K562 (cell line): ENCODE results near the gene NOL11. TPM values are rescaled to one million over a fixed set of nuclear protein-coding genes. Genes with fewer than 3 reads are reported as not detected.

ENCODE experiments used
- ASH1L ChIP-seq: fragments of 450-650 bp; IDR thresholded peaks from 2 replicates; pipeline ENCODE4 v1.6.1; 2018; ENCODE audit warnings: borderline replicate concordance, mild to moderate bottlenecking, low read depth; ENCODE audit not compliant: partially characterized antibody
- DDX20 ChIP-seq: fragments of 450-650 bp; IDR thresholded peaks from 2 replicates; pipeline ENCODE4 v1.6.1; 2016; ENCODE audit warnings: missing genetic modification characterization, low read depth, mild to moderate bottlenecking, missing compliant biosample characterization, moderate library complexity
- GATAD2A ChIP-seq: fragments of 450-650 bp; IDR thresholded peaks from 2 replicates; pipeline ENCODE4 v1.6.1; 2017
- HNRNPK ChIP-seq: fragments of 200-400 bp; formaldehyde crosslinking; IDR thresholded peaks from one replicate; pipeline ENCODE4 v1.6.1; 2018; ENCODE audit warnings: mild to moderate bottlenecking, low read depth, low read length; ENCODE audit not compliant: poor library complexity, severe bottlenecking
- MAFK ChIP-seq: IDR thresholded peaks from 2 replicates; pipeline ENCODE4 v1.6.1; 2011; ENCODE audit warnings: low read length, improper control_type of control experiment
- MECOM ChIP-seq: fragments of 250-450 bp; sonication (Bioruptor Pico); IDR thresholded peaks from 2 replicates; pipeline ENCODE4 v1.8.0; 2022; ENCODE audit warnings: inconsistent platforms
- NRF1 ChIP-seq, 2 experiments: fragments of 450-650 bp; IDR thresholded peaks in 1 of 2; conservative IDR thresholded peaks in 1 of 2; 2 replicates each; pipeline ENCODE4 v1.6.1; 2014; ENCODE audit warnings: mild to moderate bottlenecking in 2 of 2
- POLR2H ChIP-seq: IDR thresholded peaks from 2 replicates; pipeline ENCODE4 v1.6.1; 2016; ENCODE audit warnings: missing genetic modification characterization, low read depth, mild to moderate bottlenecking, control low read depth, missing compliant biosample characterization, moderate library complexity
- SMAD4 ChIP-seq: fragments of 250-450 bp; sonication (Bioruptor Pico); conservative IDR thresholded peaks from 2 replicates; pipeline ENCODE4 v1.8.0; 2021; ENCODE audit warnings: inconsistent platforms, mild to moderate bottlenecking, moderate library complexity
- SP2 ChIP-seq: IDR thresholded peaks from 2 replicates; pipeline ENCODE4 v1.6.1; 2011; ENCODE audit warnings: mild to moderate bottlenecking, low read depth, low read length, moderate library complexity; ENCODE audit not compliant: poor library complexity, severe bottlenecking; ENCODE audit errors: extremely low read depth
- U2AF1 ChIP-seq: fragments of 200-400 bp; formaldehyde crosslinking; optimal IDR thresholded peaks from 2 replicates; pipeline ENCODE3; 2017; ENCODE audit warnings: mild to moderate bottlenecking, low read depth, low read length, moderate library complexity
- ZC3H4 ChIP-seq: sonication (generic); formaldehyde crosslinking; IDR thresholded peaks from 2 replicates; pipeline ENCODE4 v1.9.0; 2021; ENCODE audit warnings: missing genetic modification reagents, borderline replicate concordance
- polyA plus RNA-seq, 8 experiments: library from polyadenylated mRNA; depleted of rRNA in 4 of 8; stranded (reverse) in 5 of 8; unstranded in 3 of 8; fragments of >200 nt; fragmentation: Nextera tagmentation in 2 of 8; fragmentation: Illumina TruSeq in 1 of 8; extraction: Ambion mirVana in 2 of 8; extraction: Trizol in 1 of 8; gene quantifications; 2 replicates each; pipeline versions ENCODE4 v1.2.1 to v1.2.3, GENCODE V29; 2011 to 2014; ENCODE audit warnings: inconsistent platforms in 1 of 8, missing spikeins in 1 of 8
- total RNA-seq, 7 experiments: library from RNA; depleted of rRNA in 6 of 7; stranded (reverse); fragments of >200 nt in 6 of 7; fragmentation: Illumina TruSeq in 2 of 7; extraction: Trizol in 2 of 7; gene quantifications; 2 replicates each; pipeline versions ENCODE4 v1.2.1 to v1.2.3, GENCODE V29; 2011 to 2021; ENCODE audit warnings: low replicate concordance in 1 of 7
- TF ChIP-seq, protein P1 (sequence below): fragments of 250-450 bp; sonication (Bioruptor Pico); IDR thresholded peaks from 2 replicates; pipeline ENCODE4 v1.4.0; 2020; ENCODE audit warnings: borderline replicate concordance
- TF ChIP-seq, protein P2 (sequence below): fragments of 200-400 bp; formaldehyde crosslinking; IDR thresholded peaks from 2 replicates; pipeline ENCODE4 v1.6.1; 2017; ENCODE audit warnings: mild to moderate bottlenecking, low read depth, low read length, moderate library complexity
- TF ChIP-seq, protein P3 (sequence below), 2 experiments: IDR thresholded peaks; 2 replicates each; pipeline ENCODE4 v1.6.1; 2012; ENCODE audit warnings: improper control_type of control experiment in 2 of 2, low read depth in 2 of 2, low read length in 2 of 2, borderline replicate concordance in 1 of 2
- TF ChIP-seq, protein P4 (sequence below), 3 experiments: fragments of 200-800 bp in 1 of 3; sonication (Bioruptor generic) in 1 of 3; sonication (generic) in 1 of 3; formaldehyde crosslinking in 1 of 3; IDR thresholded peaks; 2 replicates each; pipeline versions ENCODE4 v1.6.1 to v1.8.0; 2016 to 2022; ENCODE audit warnings: mild to moderate bottlenecking in 2 of 3, missing compliant biosample characterization in 2 of 3, missing genetic modification characterization in 2 of 3, missing genetic modification reagents in 1 of 3
- TF ChIP-seq, protein P5 (sequence below): sonication (generic); formaldehyde crosslinking; IDR thresholded peaks from 2 replicates; pipeline ENCODE4 v1.8.1; 2023; ENCODE audit warnings: mild to moderate bottlenecking, missing genetic modification reagents

Gene NOL11
- total and polyA plus RNA-seq, 9 of the 15 experiments (the other 6 are each of a cell fraction or from before 2014, with no cell fraction given): 61.1 to 175 (median 121) TPM

DNA sequence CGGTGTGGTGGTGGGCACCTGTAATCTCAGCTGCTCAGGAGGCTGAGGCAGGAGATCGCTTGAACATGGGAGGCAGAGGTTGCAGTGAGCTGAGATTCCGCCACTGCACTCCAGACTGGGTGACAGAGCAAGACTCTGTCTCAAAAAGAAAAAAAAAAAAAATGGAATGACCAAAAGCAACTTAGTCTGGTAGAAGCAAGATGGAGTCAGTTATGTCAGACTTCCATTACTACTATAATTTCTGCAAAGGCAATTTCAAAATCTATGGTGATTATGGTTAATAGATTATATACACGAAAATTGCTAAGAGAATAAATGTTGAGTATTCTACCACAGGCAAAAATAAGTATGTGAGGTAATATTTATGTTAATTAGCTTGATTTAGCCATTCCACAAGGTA, 32.3 kb downstream of the NOL11 start (continued):
- TF ChIP-seq, protein P1, sequence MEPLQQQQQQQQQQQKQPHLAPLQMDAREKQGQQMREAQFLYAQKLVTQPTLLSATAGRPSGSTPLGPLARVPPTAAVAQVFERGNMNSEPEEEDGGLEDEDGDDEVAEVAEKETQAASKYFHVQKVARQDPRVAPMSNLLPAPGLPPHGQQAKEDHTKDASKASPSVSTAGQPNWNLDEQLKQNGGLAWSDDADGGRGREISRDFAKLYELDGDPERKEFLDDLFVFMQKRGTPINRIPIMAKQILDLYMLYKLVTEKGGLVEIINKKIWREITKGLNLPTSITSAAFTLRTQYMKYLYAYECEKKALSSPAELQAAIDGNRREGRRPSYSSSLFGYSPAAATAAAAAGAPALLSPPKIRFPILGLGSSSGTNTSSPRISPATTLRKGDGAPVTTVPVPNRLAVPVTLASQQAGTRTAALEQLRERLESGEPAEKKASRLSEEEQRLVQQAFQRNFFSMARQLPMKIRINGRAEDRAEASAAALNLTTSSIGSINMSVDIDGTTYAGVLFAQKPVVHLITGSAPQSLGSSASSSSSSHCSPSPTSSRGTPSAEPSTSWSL: no peak
- TF ChIP-seq, protein P2, sequence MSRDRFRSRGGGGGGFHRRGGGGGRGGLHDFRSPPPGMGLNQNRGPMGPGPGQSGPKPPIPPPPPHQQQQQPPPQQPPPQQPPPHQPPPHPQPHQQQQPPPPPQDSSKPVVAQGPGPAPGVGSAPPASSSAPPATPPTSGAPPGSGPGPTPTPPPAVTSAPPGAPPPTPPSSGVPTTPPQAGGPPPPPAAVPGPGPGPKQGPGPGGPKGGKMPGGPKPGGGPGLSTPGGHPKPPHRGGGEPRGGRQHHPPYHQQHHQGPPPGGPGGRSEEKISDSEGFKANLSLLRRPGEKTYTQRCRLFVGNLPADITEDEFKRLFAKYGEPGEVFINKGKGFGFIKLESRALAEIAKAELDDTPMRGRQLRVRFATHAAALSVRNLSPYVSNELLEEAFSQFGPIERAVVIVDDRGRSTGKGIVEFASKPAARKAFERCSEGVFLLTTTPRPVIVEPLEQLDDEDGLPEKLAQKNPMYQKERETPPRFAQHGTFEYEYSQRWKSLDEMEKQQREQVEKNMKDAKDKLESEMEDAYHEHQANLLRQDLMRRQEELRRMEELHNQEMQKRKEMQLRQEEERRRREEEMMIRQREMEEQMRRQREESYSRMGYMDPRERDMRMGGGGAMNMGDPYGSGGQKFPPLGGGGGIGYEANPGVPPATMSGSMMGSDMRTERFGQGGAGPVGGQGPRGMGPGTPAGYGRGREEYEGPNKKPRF: no peak
- TF ChIP-seq MECOM (CRISPR knock-in tag) (no peak), SMAD4 (CRISPR knock-in tag) (peak; percentile 41), HNRNPK (no peak), ASH1L (no peak), GATAD2A (no peak), ZC3H4 (CRISPR knock-in tag) (no peak), NRF1 (conservative IDR thresholded peaks at IDR 0.05 in 1 of 2, IDR thresholded peaks at IDR 0.05 in 1 of 2) (no peak), SP2 (no peak), MAFK (no peak), DDX20 (tag) (peak; percentile 83), POLR2H (tag) (no peak), U2AF1 (no peak)
- TF ChIP-seq, protein P3, sequence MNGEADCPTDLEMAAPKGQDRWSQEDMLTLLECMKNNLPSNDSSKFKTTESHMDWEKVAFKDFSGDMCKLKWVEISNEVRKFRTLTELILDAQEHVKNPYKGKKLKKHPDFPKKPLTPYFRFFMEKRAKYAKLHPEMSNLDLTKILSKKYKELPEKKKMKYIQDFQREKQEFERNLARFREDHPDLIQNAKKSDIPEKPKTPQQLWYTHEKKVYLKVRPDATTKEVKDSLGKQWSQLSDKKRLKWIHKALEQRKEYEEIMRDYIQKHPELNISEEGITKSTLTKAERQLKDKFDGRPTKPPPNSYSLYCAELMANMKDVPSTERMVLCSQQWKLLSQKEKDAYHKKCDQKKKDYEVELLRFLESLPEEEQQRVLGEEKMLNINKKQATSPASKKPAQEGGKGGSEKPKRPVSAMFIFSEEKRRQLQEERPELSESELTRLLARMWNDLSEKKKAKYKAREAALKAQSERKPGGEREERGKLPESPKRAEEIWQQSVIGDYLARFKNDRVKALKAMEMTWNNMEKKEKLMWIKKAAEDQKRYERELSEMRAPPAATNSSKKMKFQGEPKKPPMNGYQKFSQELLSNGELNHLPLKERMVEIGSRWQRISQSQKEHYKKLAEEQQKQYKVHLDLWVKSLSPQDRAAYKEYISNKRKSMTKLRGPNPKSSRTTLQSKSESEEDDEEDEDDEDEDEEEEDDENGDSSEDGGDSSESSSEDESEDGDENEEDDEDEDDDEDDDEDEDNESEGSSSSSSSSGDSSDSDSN (IDR thresholded peaks at IDR 0.05; ENCODE audit: borderline replicate concordance in 1 of 2, low read depth in 2 of 2, low read length in 2 of 2): no peak
- TF ChIP-seq, protein P4, sequence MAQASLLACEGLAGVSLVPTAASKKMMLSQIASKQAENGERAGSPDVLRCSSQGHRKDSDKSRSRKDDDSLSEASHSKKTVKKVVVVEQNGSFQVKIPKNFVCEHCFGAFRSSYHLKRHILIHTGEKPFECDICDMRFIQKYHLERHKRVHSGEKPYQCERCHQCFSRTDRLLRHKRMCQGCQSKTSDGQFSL (CRISPR knock-in tag; IDR thresholded peaks at IDR 0.05): no peak
- TF ChIP-seq, protein P4 (tag; IDR thresholded peaks at IDR 0.05): peak in 1 of 2 experiments; percentile 70; a peak in 2 of 4 replicates
- TF ChIP-seq, protein P5, sequence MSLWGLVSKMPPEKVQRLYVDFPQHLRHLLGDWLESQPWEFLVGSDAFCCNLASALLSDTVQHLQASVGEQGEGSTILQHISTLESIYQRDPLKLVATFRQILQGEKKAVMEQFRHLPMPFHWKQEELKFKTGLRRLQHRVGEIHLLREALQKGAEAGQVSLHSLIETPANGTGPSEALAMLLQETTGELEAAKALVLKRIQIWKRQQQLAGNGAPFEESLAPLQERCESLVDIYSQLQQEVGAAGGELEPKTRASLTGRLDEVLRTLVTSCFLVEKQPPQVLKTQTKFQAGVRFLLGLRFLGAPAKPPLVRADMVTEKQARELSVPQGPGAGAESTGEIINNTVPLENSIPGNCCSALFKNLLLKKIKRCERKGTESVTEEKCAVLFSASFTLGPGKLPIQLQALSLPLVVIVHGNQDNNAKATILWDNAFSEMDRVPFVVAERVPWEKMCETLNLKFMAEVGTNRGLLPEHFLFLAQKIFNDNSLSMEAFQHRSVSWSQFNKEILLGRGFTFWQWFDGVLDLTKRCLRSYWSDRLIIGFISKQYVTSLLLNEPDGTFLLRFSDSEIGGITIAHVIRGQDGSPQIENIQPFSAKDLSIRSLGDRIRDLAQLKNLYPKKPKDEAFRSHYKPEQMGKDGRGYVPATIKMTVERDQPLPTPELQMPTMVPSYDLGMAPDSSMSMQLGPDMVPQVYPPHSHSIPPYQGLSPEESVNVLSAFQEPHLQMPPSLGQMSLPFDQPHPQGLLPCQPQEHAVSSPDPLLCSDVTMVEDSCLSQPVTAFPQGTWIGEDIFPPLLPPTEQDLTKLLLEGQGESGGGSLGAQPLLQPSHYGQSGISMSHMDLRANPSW (CRISPR knock-in tag): no peak
